Panc1 (cell line): ENCODE results near the gene MC5R. TPM values are rescaled to one million over a fixed set of nuclear protein-coding genes. Genes with fewer than 3 reads are reported as not detected.

Experiments used
- ATAC-seq: fragments of 200-7000 bp; cut with Tn5 transposase; 2 replicates; pipeline ENCODE4 v1.9.1; 2020; ENCODE audit warnings: mild to moderate bottlenecking, moderate library complexity
- BruUV-seq: library from RNA; stranded (reverse); fragments of 400-500 nt; replicated peaks from 2 replicates; lab custom pipeline; 2021; lab: Mats Ljungman, UMichigan
- CTCF ChIA-PET: fragments of 300-600 bp; sonication (Branson Sonifier 250); formaldehyde crosslinking; loops from one replicate; lab custom pipeline; 2022; ENCODE audit warnings: antibody characterized with exemption; lab: Charles Lee
- POLR2A ChIA-PET: fragments of 300-600 bp; sonication (Branson Sonifier 250); formaldehyde crosslinking; loops from one replicate; lab custom pipeline; 2022; ENCODE audit warnings: antibody characterized with exemption; lab: Charles Lee
- DNase-seq: peaks from one replicate; pipeline ENCODE4 v3.0.0-alpha.2; 2010; ENCODE audit warnings: low read depth, low spot score
- H3K27ac ChIP-seq: 2 replicates; pipeline ENCODE4 v1.5.1; 2011; ENCODE audit warnings: mild to moderate bottlenecking, low read length, inconsistent platforms
- H3K27me3 ChIP-seq: fragments of 200-500 bp; sonication (Bioruptor generic); 2 replicates; pipeline ENCODE4 v1.6.0; 2014; ENCODE audit warnings: low read length, inconsistent platforms; ENCODE audit not compliant: control insufficient read depth, insufficient read depth
- H3K36me3 ChIP-seq: fragments of 200-500 bp; sonication (Bioruptor generic); 2 replicates; pipeline ENCODE4 v1.5.1; 2014; ENCODE audit warnings: inconsistent platforms, mild to moderate bottlenecking, low read length, moderate library complexity; ENCODE audit not compliant: control insufficient read depth, insufficient read depth
- H3K4me1 ChIP-seq: 2 replicates; pipeline ENCODE4 v1.5.1; 2011; ENCODE audit warnings: inconsistent platforms, mild to moderate bottlenecking, low read length, moderate library complexity; ENCODE audit not compliant: control insufficient read depth, insufficient read depth
- H3K4me3 ChIP-seq, 2 experiments: 2 replicates each; pipeline ENCODE4 v1.5.1; 2011 to 2012; ENCODE audit warnings: low read depth in 2 of 2, low read length in 2 of 2, mild to moderate bottlenecking in 2 of 2, inconsistent platforms in 1 of 2, moderate library complexity in 1 of 2
- H3K9me3 ChIP-seq: fragments of 200-500 bp; sonication (Bioruptor generic); 2 replicates; pipeline ENCODE4 v1.5.1; 2014; ENCODE audit warnings: low read depth, mild to moderate bottlenecking, inconsistent platforms, low read length, moderate library complexity; ENCODE audit not compliant: control insufficient read depth, insufficient read depth
- POLR2AphosphoS5 ChIP-seq: IDR thresholded peaks from 2 replicates; pipeline ENCODE4 v1.6.1; 2012; ENCODE audit warnings: mild to moderate bottlenecking, low read depth, low read length, moderate library complexity
- SIN3A ChIP-seq: IDR thresholded peaks from 2 replicates; pipeline ENCODE4 v1.6.1; 2012; ENCODE audit warnings: low read depth, mild to moderate bottlenecking, low read length, moderate library complexity, borderline replicate concordance; ENCODE audit not compliant: insufficient read depth
- TCF7L2 ChIP-seq: IDR thresholded peaks from 2 replicates; pipeline ENCODE4 v1.6.1; 2011; ENCODE audit warnings: mild to moderate bottlenecking, low read depth, low read length, inconsistent platforms
- in situ Hi-C: cut with HindIII; loops from 2 replicates; pipeline ENCODE4 v1.10.0; 2016; ENCODE audit warnings: low sequenced_read_pairs, low pct_unique_long_range_greater_than_20kb
- intact Hi-C: fragments of 100-400 bp; cut with micrococcal nuclease; formaldehyde crosslinking; loops from one replicate; pipeline ENCODE4 v1.10.0; 2022; ENCODE audit not compliant: unreplicated experiment
- total RNA-seq: library from RNA; stranded (reverse); gene quantifications from one replicate; pipeline ENCODE4 v1.2.1, GENCODE V29; 2021; ENCODE audit not compliant: unreplicated experiment
- TF ChIP-seq, protein P1 (sequence below): fragments of 450-650 bp; IDR thresholded peaks from 2 replicates; pipeline ENCODE4 v1.5.1; 2017; ENCODE audit warnings: mild to moderate bottlenecking
- TF ChIP-seq, protein P2 (sequence below), 2 experiments: IDR thresholded peaks; 2 replicates each; pipeline ENCODE4 v1.6.1; 2011 to 2012; ENCODE audit warnings: low read depth in 2 of 2, control low read depth in 1 of 2, low read length in 1 of 2, mild to moderate bottlenecking in 1 of 2, moderate library complexity in 1 of 2; ENCODE audit not compliant: insufficient read depth in 1 of 2

Gene MC5R
- total RNA-seq, 1 experiment from 2014 or later = not detected

DNA sequence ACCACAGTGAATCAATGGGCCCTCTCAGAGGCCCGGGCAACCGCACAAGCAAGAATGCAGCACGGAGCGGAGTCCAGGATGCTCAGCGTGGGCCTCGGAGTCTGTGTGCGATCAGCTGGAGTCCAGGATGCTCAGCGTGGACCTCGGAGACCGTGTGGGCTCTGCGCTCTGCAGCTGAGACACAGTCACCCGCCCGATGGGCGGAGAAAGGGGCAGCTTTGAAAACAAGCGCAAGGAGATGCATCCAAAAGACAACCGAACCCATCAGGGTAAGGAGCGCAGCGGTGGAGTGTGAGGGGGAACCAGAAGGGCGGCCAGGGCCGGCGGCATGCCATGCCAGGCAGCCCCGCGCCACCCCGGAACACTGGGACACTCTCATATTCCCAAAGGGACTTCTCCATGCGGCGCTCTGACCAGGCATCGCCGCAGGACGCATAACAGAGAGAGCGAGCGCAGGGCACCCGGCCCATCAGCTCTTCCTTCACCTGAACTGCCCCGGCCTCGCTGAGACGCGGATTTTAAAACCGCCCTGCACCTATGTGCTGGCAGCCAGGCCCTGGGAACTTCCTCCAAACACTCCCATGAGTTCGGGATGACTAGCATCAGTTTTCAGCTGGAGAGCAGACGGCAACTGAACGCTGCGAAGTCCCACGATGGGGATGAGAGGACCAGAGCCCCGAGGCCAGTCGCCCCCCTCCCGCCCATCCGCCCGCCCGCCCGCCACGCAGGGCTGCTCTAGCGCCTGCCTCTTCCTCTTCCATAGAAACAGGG, 44.7 kb downstream of the MC5R start:
- in situ Hi-C loops (no loop called here), intact Hi-C loops (no loop called here)
- Histone ChIP-seq H3K27me3 (peaks cover 15% of the 10 kb centered on the region), H3K9me3 (no peaks in the 10 kb centered on the region), H3K36me3 (no peaks in the 10 kb centered on the region), H3K4me1 (no peaks in the 10 kb centered on the region), H3K27ac (no peak overlapping the region), H3K4me3 (peak overlapping the region; percentile 9 to 32; a peak in 3 of 4 replicates)
- DNase-seq (no peak), ATAC-seq (peak; percentile 69; the same call in 1 of the 2 replicates)
- TF ChIP-seq TCF7L2 (no peak), POLR2AphosphoS5 (no peak), SIN3A (no peak)
- TF ChIP-seq, protein P1, sequence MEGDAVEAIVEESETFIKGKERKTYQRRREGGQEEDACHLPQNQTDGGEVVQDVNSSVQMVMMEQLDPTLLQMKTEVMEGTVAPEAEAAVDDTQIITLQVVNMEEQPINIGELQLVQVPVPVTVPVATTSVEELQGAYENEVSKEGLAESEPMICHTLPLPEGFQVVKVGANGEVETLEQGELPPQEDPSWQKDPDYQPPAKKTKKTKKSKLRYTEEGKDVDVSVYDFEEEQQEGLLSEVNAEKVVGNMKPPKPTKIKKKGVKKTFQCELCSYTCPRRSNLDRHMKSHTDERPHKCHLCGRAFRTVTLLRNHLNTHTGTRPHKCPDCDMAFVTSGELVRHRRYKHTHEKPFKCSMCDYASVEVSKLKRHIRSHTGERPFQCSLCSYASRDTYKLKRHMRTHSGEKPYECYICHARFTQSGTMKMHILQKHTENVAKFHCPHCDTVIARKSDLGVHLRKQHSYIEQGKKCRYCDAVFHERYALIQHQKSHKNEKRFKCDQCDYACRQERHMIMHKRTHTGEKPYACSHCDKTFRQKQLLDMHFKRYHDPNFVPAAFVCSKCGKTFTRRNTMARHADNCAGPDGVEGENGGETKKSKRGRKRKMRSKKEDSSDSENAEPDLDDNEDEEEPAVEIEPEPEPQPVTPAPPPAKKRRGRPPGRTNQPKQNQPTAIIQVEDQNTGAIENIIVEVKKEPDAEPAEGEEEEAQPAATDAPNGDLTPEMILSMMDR = no peak
- TF ChIP-seq, protein P2, sequence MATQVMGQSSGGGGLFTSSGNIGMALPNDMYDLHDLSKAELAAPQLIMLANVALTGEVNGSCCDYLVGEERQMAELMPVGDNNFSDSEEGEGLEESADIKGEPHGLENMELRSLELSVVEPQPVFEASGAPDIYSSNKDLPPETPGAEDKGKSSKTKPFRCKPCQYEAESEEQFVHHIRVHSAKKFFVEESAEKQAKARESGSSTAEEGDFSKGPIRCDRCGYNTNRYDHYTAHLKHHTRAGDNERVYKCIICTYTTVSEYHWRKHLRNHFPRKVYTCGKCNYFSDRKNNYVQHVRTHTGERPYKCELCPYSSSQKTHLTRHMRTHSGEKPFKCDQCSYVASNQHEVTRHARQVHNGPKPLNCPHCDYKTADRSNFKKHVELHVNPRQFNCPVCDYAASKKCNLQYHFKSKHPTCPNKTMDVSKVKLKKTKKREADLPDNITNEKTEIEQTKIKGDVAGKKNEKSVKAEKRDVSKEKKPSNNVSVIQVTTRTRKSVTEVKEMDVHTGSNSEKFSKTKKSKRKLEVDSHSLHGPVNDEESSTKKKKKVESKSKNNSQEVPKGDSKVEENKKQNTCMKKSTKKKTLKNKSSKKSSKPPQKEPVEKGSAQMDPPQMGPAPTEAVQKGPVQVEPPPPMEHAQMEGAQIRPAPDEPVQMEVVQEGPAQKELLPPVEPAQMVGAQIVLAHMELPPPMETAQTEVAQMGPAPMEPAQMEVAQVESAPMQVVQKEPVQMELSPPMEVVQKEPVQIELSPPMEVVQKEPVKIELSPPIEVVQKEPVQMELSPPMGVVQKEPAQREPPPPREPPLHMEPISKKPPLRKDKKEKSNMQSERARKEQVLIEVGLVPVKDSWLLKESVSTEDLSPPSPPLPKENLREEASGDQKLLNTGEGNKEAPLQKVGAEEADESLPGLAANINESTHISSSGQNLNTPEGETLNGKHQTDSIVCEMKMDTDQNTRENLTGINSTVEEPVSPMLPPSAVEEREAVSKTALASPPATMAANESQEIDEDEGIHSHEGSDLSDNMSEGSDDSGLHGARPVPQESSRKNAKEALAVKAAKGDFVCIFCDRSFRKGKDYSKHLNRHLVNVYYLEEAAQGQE (IDR thresholded peaks at IDR 0.05; ENCODE audit: insufficient read depth in 1 of 2, low read depth in 2 of 2, low read length in 1 of 2) = no peak
- no TSS peak for BruUV-seq
- ChIA-PET CTCF (no interaction called here), POLR2A (interaction anchor here (0.7 kb wide), 1 partner anchor 127 kb away, joined by 3 read pairs; no protein-coding TSS in a partner anchor)

DNA sequence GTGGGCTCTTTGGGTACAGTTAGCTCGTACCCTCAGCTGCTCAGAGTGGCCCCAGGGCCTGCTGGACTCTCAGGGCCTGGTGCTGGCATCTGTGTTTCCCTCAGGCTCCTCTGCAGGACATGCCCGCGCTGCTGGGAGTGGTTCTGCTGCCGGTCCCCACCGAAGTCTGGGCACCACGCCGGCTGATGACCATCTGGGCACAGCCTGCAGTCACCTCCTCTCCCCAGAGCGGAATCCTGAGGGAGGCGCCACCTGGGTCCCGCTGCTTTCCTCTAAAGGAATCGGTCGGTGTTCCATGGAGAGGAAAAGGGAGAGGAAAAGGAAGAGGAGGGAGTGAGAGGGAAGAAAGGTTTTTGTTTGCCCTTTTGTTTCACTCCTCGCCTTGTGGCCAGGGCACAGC, 47.8 kb downstream of the MC5R start:
- DNase-seq (no peak), ATAC-seq (no peak)
- H3K27ac ChIP-seq = no peak overlapping the region
- no peak overlapping the region for H3K4me3 ChIP-seq
- BruUV-seq = no TSS peak
- no peaks in the 10 kb centered on the region for H3K36me3 ChIP-seq
- CTCF ChIA-PET = interaction anchor here (0.5 kb wide), 1 partner anchor 59 kb away, joined by 4 read pairs; no protein-coding TSS in a partner anchor
- in situ Hi-C loops = no loop called here
- intact Hi-C loops = no loop called here
- peaks cover 15% of the 10 kb centered on the region for H3K27me3 ChIP-seq
- H3K4me1 ChIP-seq = no peaks in the 10 kb centered on the region
- POLR2A ChIA-PET = no interaction called here
- TF ChIP-seq POLR2AphosphoS5 (no peak), SIN3A (no peak), TCF7L2 (no peak)
- TF ChIP-seq, protein P1 = no peak
- TF ChIP-seq, protein P2 (IDR thresholded peaks at IDR 0.05; ENCODE audit: insufficient read depth in 1 of 2, low read depth in 2 of 2, low read length in 1 of 2) = no peak
- H3K9me3 ChIP-seq = no peaks in the 10 kb centered on the region
